BJ (cell line): Measurements from ENCODE around the gene CISD2. TPM values are rescaled to one million over a fixed set of nuclear protein-coding genes. Genes with fewer than 3 reads are reported as not detected.
"Not testable (repeated sequence)": the region's sequence is repeated elsewhere in the genome, so short reads cannot be mapped to it uniquely, and the experiment has no call there.

Source experiments
- CTCF ChIA-PET: fragments of 350-600 bp; formaldehyde crosslinking; extraction: SDS; loops from one replicate; lab custom pipeline; 2021; ENCODE audit warnings: antibody characterized with exemption, inconsistent platforms; lab: Yijun Ruan, JAX
- POLR2A ChIA-PET: fragments of 300-600 bp; sonication (Branson Sonifier 250); formaldehyde crosslinking; extraction: SDS; loops from one replicate; lab custom pipeline; 2021; ENCODE audit warnings: antibody characterized with exemption; lab: Charles Lee
- DNase-seq: peaks from one replicate; pipeline ENCODE4 v3.0.0-alpha.2; 2011; ENCODE audit warnings: low read depth
- H3K27me3 ChIP-seq: 2 replicates; pipeline ENCODE4 v1.6.0; 2011; ENCODE audit warnings: low read length; ENCODE audit not compliant: control insufficient read depth, insufficient read depth
- H3K36me3 ChIP-seq: 2 replicates; pipeline ENCODE4 v1.5.1; 2011; ENCODE audit warnings: low read length; ENCODE audit not compliant: control insufficient read depth, insufficient read depth
- H3K4me3 ChIP-seq: 2 replicates; pipeline ENCODE4 v1.5.1; 2011; ENCODE audit warnings: low read depth, mild to moderate bottlenecking, control low read depth, low read length
- CTCF ChIP-seq: IDR thresholded peaks from 2 replicates; pipeline ENCODE4 v1.5.1; 2011; ENCODE audit warnings: low read depth, mild to moderate bottlenecking, control low read depth, inconsistent platforms, low read length, moderate library complexity; ENCODE audit not compliant: insufficient read depth
- polyA plus RNA-seq: library from polyadenylated mRNA; depleted of rRNA; stranded (reverse); fragments of >200 nt; gene quantifications from 2 replicates; pipeline ENCODE4 v1.2.3, GENCODE V29; 2011

Gene CISD2
- polyA plus RNA-seq, 1 experiment: 23.0 TPM

GRCh38 chr4:102862747-102863146 lies 6.0 kb upstream of the CISD2 start:
- H3K4me3 ChIP-seq: no peak overlapping the region
- no peak for DNase-seq
- POLR2A ChIA-PET: no interaction called here
- CTCF ChIA-PET: no interaction called here
- no peaks in the 10 kb centered on the region for H3K27me3 ChIP-seq
- no peak for TF ChIP-seq CTCF
- no peaks in the 10 kb centered on the region for H3K36me3 ChIP-seq

DNA sequence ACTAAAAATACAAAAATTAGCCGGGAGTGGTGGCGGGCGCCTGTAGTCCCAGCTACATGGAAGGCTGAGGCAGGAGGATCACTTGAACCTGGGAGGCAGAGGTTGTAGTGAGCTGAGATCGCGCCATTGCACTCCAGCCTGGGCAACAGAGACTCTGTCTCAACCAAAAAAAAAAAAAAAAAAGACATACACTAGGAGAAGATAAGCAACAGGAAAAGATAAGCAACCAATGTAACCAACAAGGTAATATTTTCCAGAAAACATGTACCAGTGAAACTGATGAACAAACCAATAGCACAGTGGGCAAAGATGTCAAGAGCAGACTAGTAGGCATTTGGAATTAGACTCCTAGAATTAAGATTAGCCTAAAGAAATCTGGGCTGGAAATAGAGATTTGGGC lies 3.5 kb upstream of the CISD2 start:
- CTCF ChIA-PET, DNase-seq, H3K4me3 ChIP-seq, H3K27me3 ChIP-seq, H3K36me3 ChIP-seq, POLR2A ChIA-PET: not testable (repeated sequence)

DNA sequence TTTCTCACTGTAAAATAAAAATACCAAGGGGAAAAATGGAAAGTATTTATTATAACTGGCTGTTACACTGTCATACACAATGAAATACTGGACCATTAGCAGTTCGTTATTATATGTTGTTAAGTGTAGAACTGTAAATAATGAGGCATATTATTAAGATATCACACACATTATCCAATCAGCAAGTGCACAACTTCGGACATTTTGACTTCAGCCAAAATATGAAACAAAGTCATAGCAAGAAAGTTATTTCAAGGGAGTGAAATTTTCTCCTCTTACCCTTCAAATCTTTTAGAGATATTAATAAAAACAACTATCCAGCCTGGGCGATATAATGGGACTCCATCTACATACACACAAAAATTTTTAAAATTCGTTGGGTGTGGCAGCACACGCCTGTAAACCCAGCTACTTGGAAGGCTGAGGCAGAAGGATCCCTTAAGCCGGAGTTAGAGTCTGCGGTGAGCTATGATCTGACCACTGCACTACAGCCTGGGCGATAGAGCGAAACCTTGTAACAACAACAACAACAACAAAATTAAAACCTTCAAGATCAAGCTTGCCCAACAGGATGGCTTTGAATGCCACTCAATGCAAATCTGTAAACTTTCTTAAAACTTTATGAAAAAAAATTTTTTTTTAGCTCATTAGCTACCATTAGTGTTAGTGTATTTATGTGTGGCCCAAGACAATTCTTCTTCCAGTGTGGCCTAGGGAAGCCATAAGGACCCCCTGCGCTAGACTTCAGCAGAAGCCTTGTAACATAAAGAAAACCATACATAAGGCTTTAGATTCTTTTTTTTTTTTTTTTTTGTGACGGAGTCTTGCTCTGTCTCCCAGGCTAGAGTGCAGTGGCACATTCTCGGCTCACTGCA lies 1.3 kb upstream of the CISD2 start:
- TF ChIP-seq CTCF: no peak
- Histone ChIP-seq H3K36me3 (no peaks in the 10 kb centered on the region), H3K4me3 (peak overlapping the region; percentile 69), H3K27me3 (no peaks in the 10 kb centered on the region)
- DNase-seq: no peak
- POLR2A ChIA-PET: no interaction called here
- CTCF ChIA-PET: interaction anchor here (1.3 to 2.1 kb wide), 2 partner anchors 39 to 247 kb away, joined by 4 to 8 read pairs; partner anchors contain the start of gene UBE2D3

DNA sequence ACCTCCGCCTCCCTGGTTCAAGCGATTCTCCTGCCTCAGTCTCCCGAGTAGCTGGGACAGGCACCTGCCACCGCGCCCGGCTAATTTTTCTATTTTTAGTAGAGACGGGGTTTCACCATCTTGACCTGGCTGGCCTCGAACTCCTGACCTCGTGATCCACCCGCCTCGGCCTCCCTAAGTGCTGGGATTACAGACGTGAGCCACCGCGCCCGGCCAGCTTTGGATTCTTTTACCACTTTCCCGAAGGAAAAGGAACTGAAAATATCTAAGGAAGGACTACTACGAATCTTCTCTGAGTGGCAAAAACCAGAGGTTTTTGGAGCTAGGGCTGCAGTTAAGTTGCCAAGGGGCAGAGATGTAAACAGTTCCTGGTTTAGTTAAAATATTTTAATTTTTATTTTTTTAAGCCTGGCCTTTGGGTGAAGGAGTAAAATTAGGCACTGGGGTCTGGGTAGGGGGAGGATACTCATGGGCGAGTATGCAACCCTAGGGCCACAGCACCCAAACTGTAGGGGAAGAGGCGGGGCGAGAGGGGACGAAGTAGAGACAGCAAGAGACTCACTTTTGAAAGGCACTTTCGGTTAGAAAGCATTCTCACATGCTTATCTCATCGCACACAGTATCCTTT lies 525 bp upstream of the CISD2 start:
- H3K27me3 ChIP-seq: no peaks in the 10 kb centered on the region
- no peaks in the 10 kb centered on the region for H3K36me3 ChIP-seq
- ChIA-PET POLR2A (no interaction called here), CTCF (interaction anchor here (1.2 to 2.1 kb wide), 3 partner anchors 29 to 248 kb away, joined by 4 to 8 read pairs (median 4); partner anchors contain the start of gene UBE2D3)
- H3K4me3 ChIP-seq: peak overlapping the region; percentile 69
- no peak for DNase-seq
- no peak for TF ChIP-seq CTCF

GRCh38 chr4:102869569-102870197 lies 891 bp downstream of the CISD2 start:
- POLR2A ChIA-PET: interaction anchor here (0.6 to 1.0 kb wide), 2 partner anchors 42 to 325 kb away, joined by 3 to 10 read pairs; partner anchors contain the start of gene UBE2D3
- DNase-seq: no peak
- Histone ChIP-seq H3K4me3 (peak overlapping the region; percentile 69), H3K27me3 (no peaks in the 10 kb centered on the region), H3K36me3 (no peaks in the 10 kb centered on the region)
- TF ChIP-seq CTCF: no peak
- CTCF ChIA-PET: interaction anchor here (1.2 to 2.1 kb wide), 2 partner anchors 31 to 42 kb away, joined by 4 to 8 read pairs; partner anchors contain the start of gene UBE2D3
